Femur (tissue), 1 donor: ENCODE measurements around the gene MMEL1.
"Not testable (repeated sequence)": the region's sequence is repeated elsewhere in the genome, so short reads cannot be mapped to it uniquely, and the experiment has no call there.

Experiments
- DNase-seq: peaks from one replicate; pipeline ENCODE4 v3.0.0-alpha.2; 2017

Gene MMEL1

GRCh38 chr1:2554621-2555387 lies 78.0 kb downstream of the MMEL1 start:
- no peak for DNase-seq

- no peak for DNase-seq
Observed at GRCh38 chr1:2553871-2554620, 78.8 kb downstream of the MMEL1 start.

GRCh38 chr1:2553076-2553475 lies 79.7 kb downstream of the MMEL1 start:
- DNase-seq: not testable (repeated sequence)

- no peak for DNase-seq
Observed at GRCh38 chr1:2552189-2552588, 80.6 kb downstream of the MMEL1 start.

GRCh38 chr1:2551544-2551943 lies 81.3 kb downstream of the MMEL1 start:
- not testable (repeated sequence) for DNase-seq

- DNase-seq: not testable (repeated sequence)
Observed at GRCh38 chr1:2550309-2550861, 82.4 kb downstream of the MMEL1 start.

GRCh38 chr1:2549367-2550029 lies 83.3 kb downstream of the MMEL1 start:
- not testable (repeated sequence) for DNase-seq

GRCh38 chr1:2548068-2548589 lies 84.7 kb downstream of the MMEL1 start:
- peak; percentile 86 for DNase-seq

GRCh38 chr1:2547210-2548067 lies 85.4 kb downstream of the MMEL1 start:
- DNase-seq: no peak

GRCh38 chr1:2546515-2547209 lies 86.2 kb downstream of the MMEL1 start:
- peak; percentile 81 for DNase-seq

- peak; percentile 85 for DNase-seq
Observed at GRCh38 chr1:2545754-2546514, 86.9 kb downstream of the MMEL1 start.

GRCh38 chr1:2544875-2545640 lies 87.8 kb downstream of the MMEL1 start:
- no peak for DNase-seq

- peak; percentile 67 for DNase-seq
Observed at GRCh38 chr1:2544093-2544874, 88.5 kb downstream of the MMEL1 start.

- DNase-seq: no peak
Observed at GRCh38 chr1:2543543-2544092, 89.2 kb downstream of the MMEL1 start.

- no peak for DNase-seq
Observed at GRCh38 chr1:2542246-2542915, 90.4 kb downstream of the MMEL1 start.

GRCh38 chr1:2541619-2542245 lies 91.1 kb downstream of the MMEL1 start:
- DNase-seq: no peak

- no peak for DNase-seq
Observed at GRCh38 chr1:2540816-2541492, 91.9 kb downstream of the MMEL1 start.
